ENCODE data around the gene PTPRB. TPM values are rescaled to one million over a fixed set of nuclear protein-coding genes. Genes with fewer than 3 reads are reported as not detected.

The PTPRB gene
- total RNA-seq, 6 experiments from 2014 or later, result 2.6 to 4.3 (median 3.1) TPM

DNA sequence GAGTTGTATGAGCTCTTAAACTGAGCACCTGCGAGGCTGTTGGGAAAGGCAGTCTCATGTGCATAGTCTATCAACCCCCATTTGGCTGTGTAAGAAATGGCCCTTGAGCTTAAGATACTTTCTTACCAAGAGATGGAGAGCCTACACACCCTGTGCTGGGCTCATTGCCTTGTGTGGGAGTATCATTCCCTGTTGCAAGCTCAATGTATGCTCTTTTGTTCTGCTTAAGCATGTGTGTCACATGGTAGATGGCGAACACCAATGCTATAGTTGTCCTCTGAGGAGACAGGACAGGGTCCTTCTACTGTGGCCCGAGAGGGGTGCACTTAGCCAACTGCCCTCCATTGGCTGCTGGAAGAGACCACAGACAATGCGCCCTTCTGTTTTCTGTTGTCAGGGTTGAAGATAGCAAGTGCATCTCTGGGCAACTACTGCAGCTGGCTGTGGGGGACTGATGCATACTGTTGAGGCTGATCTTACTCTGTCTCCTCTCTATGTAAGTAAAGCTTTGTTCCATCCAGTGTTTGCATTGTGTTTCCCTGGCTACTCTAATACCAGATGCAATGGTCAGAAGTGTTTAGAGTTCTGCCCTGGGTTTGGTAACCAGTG is 79.5 kb downstream of the PTPRB start:
- no peak overlapping the region for H3K27ac Mint-ChIP-seq
- no peaks in the 10 kb centered on the region for H3K27me3 Mint-ChIP-seq (ENCODE audit: insufficient read depth)
- no peaks in the 10 kb centered on the region for H3K36me3 Mint-ChIP-seq (ENCODE audit: low read depth)
- H3K4me1 Mint-ChIP-seq (ENCODE audit: low read depth), result no peaks in the 10 kb centered on the region
- H3K9me3 Mint-ChIP-seq, result no peaks in the 10 kb centered on the region
- no peak for TF ChIP-seq CTCF (IDR thresholded peaks at IDR 0.05)
- H3K4me3 Mint-ChIP-seq, result no peak overlapping the region
- no peak for DNase-seq

DNA sequence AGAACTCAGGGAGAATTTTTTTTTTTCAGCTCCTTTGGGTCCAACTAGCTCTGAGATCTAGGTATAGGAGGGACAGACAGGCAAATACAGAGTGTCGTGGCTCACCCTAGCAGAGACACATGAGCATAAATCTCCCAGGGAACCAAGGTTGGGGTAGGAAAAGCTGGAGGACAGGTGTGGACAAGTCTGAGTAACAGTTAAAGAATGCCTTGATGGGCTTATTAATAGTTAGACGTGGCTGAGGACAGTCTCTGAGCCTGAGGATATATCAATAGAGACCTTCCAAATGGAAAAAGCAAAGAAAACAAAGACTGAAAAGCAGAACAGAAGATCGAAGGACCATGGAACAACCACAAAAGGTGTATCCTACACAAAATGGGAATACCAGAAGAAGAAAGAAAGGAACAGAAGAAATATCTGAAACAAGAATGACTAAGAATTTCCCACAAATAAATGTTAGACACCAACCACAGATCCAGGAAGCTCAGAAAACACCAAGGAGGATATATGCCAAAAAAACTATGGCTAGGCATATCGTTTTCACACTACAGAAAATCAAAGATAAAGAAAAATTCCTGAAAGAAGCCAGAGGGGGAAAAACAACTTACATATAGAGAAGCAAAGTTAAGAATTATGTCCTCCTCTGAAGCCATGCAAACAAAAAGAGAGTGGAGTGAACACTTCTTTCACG is 80.9 kb downstream of the PTPRB start:
- no peak for DNase-seq
- H3K27ac Mint-ChIP-seq, result no peak overlapping the region

GRCh38 chr12:70555081-70555480 is 82.1 kb downstream of the PTPRB start:
- no peak overlapping the region for H3K4me3 Mint-ChIP-seq
- DNase-seq, result no peak
- H3K36me3 Mint-ChIP-seq (ENCODE audit: low read depth), result no peaks in the 10 kb centered on the region
- H3K9me3 Mint-ChIP-seq, result no peaks in the 10 kb centered on the region
- no peaks in the 10 kb centered on the region for H3K4me1 Mint-ChIP-seq (ENCODE audit: low read depth)
- H3K27me3 Mint-ChIP-seq (ENCODE audit: insufficient read depth), result no peaks in the 10 kb centered on the region
- H3K27ac Mint-ChIP-seq, result no peak overlapping the region
- TF ChIP-seq CTCF (IDR thresholded peaks at IDR 0.05), result no peak

More for the DNA sequence above, 80.9 kb downstream of the PTPRB start:
- no peaks in the 10 kb centered on the region for H3K27me3 Mint-ChIP-seq (ENCODE audit: insufficient read depth)
- H3K36me3 Mint-ChIP-seq (ENCODE audit: low read depth), result no peaks in the 10 kb centered on the region
- no peak for TF ChIP-seq CTCF (IDR thresholded peaks at IDR 0.05)
- H3K4me1 Mint-ChIP-seq (ENCODE audit: low read depth), result no peaks in the 10 kb centered on the region
- H3K9me3 Mint-ChIP-seq, result no peaks in the 10 kb centered on the region
- no peak overlapping the region for H3K4me3 Mint-ChIP-seq

DNA sequence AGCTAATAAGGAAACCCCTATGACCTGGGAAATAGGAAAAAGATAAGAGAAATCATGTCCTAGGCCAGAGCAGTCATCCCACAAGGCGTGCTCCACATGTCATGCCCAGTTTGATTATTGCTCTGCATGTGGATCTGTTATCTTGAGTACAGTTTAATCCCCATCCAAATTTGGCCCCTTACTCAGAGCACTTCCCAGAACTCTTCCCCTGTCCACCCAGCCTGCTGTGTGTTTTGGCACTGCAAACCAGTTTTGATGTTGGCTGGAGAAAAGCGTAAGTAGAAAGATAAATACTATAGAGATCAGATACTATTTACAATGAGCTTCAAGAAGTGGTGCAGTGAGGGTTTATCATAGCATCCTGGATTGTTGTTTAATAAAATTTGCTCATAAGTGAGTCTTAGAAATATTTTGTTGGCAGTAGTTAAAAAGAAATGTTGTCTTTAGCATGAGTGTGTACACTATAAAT is 83.8 kb downstream of the PTPRB start:
- TF ChIP-seq CTCF (IDR thresholded peaks at IDR 0.05), result no peak
- Mint-ChIP-seq H3K9me3 (no peaks in the 10 kb centered on the region), H3K4me3 (no peak overlapping the region), H3K27ac (no peak overlapping the region), H3K36me3 (ENCODE audit: low read depth) (no peaks in the 10 kb centered on the region), H3K4me1 (ENCODE audit: low read depth) (peaks cover 6% of the 10 kb centered on the region), H3K27me3 (ENCODE audit: insufficient read depth) (no peaks in the 10 kb centered on the region)
- DNase-seq, result no peak

DNA sequence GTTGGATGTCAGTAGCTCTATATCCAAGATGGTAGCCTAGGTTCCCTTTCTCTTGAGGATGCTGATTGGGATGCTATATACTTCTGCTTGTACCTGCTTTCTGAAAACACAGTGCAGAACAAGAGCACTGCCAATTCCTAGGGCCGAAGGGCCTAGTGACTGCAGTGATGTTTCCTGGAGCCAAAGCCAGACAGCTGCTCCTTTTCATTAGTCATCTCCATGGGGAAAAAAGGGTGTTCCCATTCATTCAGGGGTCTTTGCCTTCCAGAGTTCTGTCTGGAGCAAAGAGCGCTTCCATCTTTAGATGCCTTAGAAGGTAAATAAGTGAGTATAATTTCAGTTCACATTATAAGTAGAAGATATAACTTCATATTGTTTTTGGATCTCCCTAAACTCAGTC is 85.5 kb downstream of the PTPRB start:
- no peaks in the 10 kb centered on the region for H3K9me3 Mint-ChIP-seq
- peaks cover 5% of the 10 kb centered on the region; the same call in 1 of the 2 replicates for H3K36me3 Mint-ChIP-seq (ENCODE audit: low read depth)
- no peak for TF ChIP-seq CTCF (IDR thresholded peaks at IDR 0.05)
- DNase-seq, result no peak
- no peak overlapping the region for H3K27ac Mint-ChIP-seq
- peaks cover 12% of the 10 kb centered on the region for H3K4me1 Mint-ChIP-seq (ENCODE audit: low read depth)
- H3K27me3 Mint-ChIP-seq (ENCODE audit: insufficient read depth), result no peaks in the 10 kb centered on the region
- H3K4me3 Mint-ChIP-seq, result no peak overlapping the region
